GM08714 (cell line): Measurements from ENCODE around the gene SSBP3.
"Not testable (repeated sequence)": the region's sequence is repeated elsewhere in the genome, so short reads cannot be mapped to it uniquely, and the experiment has no call there.

Experiments
- H3K4me3 ChIP-seq: fragments of 200-500 bp; sonication (Bioruptor generic); 2 replicates; pipeline ENCODE4 v1.5.1; 2014; ENCODE audit warnings: mild to moderate bottlenecking, low read length, inconsistent platforms
- ZNF274 ChIP-seq: IDR thresholded peaks from 2 replicates; pipeline ENCODE4 v1.6.1; 2012; ENCODE audit warnings: mild to moderate bottlenecking, low read depth, low read length

Gene SSBP3

GRCh38 chr1:54406339-54407153, at the start of gene SSBP3:
SSBP3 (minus strand) TSS chr1:54406394.
- peak within 1 kb of the TSS; percentile 93 for H3K4me3 ChIP-seq
- TF ChIP-seq ZNF274 = no peak

GRCh38 chr1:54453509-54453908, 47.3 kb upstream of the SSBP3 start:
- no peak for TF ChIP-seq ZNF274
- no peak overlapping the region for H3K4me3 ChIP-seq

- H3K4me3 ChIP-seq = no peak overlapping the region
- TF ChIP-seq ZNF274 = no peak
These were observed 46.8 kb upstream of the SSBP3 start for GRCh38 chr1:54453022-54453421.

GRCh38 chr1:54449431-54449830, 43.2 kb upstream of the SSBP3 start:
- H3K4me3 ChIP-seq = not testable (repeated sequence)

GRCh38 chr1:54448801-54449200, 42.6 kb upstream of the SSBP3 start:
- not testable (repeated sequence) for H3K4me3 ChIP-seq

GRCh38 chr1:54447081-54447480, 40.9 kb upstream of the SSBP3 start:
- not testable (repeated sequence) for H3K4me3 ChIP-seq

- no peak overlapping the region for H3K4me3 ChIP-seq
- no peak for TF ChIP-seq ZNF274
These were observed 36.0 kb upstream of the SSBP3 start for GRCh38 chr1:54442185-54442584.

GRCh38 chr1:54439550-54440223, 33.5 kb upstream of the SSBP3 start:
- TF ChIP-seq ZNF274 = no peak

GRCh38 chr1:54437783-54438182, 31.6 kb upstream of the SSBP3 start:
- TF ChIP-seq ZNF274 = no peak

More at GRCh38 chr1:54439550-54440223, 33.5 kb upstream of the SSBP3 start:
- no peak overlapping the region for H3K4me3 ChIP-seq

GRCh38 chr1:54436826-54437225, 30.6 kb upstream of the SSBP3 start:
- no peak overlapping the region for H3K4me3 ChIP-seq
- TF ChIP-seq ZNF274 = no peak

More at GRCh38 chr1:54437783-54438182, 31.6 kb upstream of the SSBP3 start:
- H3K4me3 ChIP-seq = no peak overlapping the region

GRCh38 chr1:54429838-54430237, 23.6 kb upstream of the SSBP3 start:
- no peak for TF ChIP-seq ZNF274
- H3K4me3 ChIP-seq = no peak overlapping the region

- TF ChIP-seq ZNF274 = no peak
- no peak overlapping the region for H3K4me3 ChIP-seq
These were observed 22.8 kb upstream of the SSBP3 start for GRCh38 chr1:54428837-54429518.

GRCh38 chr1:54425152-54425584, 19.0 kb upstream of the SSBP3 start:
- TF ChIP-seq ZNF274 = no peak
- H3K4me3 ChIP-seq = no peak overlapping the region

- TF ChIP-seq ZNF274 = no peak
These were observed 18.2 kb upstream of the SSBP3 start for GRCh38 chr1:54424398-54424797.

GRCh38 chr1:54421101-54421504, 14.9 kb upstream of the SSBP3 start:
- TF ChIP-seq ZNF274 = no peak
- H3K4me3 ChIP-seq = no peak overlapping the region

More at GRCh38 chr1:54424398-54424797, 18.2 kb upstream of the SSBP3 start:
- no peak overlapping the region for H3K4me3 ChIP-seq

GRCh38 chr1:54418598-54418997, 12.4 kb upstream of the SSBP3 start:
- H3K4me3 ChIP-seq = not testable (repeated sequence)
